GM18873 (cell line): Measurements from ENCODE around the gene SH3D19.
"Not testable (repeated sequence)": the region's sequence is repeated elsewhere in the genome, so short reads cannot be mapped to it uniquely, and the experiment has no call there.

ENCODE experiments used
- ATAC-seq: cut with Tn5 transposase; IDR thresholded peaks from one replicate; pipeline ENCODE4 v1.9.1; 2021; ENCODE audit warnings: mild to moderate bottlenecking, moderate library complexity, moderate number of reproducible peaks; ENCODE audit not compliant: unreplicated experiment, low FRiP score

The SH3D19 gene

GRCh38 chr4:151235373-151235772 is 90.0 kb downstream of the SH3D19 start:
- not testable (repeated sequence) for ATAC-seq

GRCh38 chr4:151233600-151233999 is 91.8 kb downstream of the SH3D19 start:
- ATAC-seq, result no peak

GRCh38 chr4:151231915-151232595 is 93.3 kb downstream of the SH3D19 start:
- ATAC-seq, result no peak

- no peak for ATAC-seq
Observed at GRCh38 chr4:151228189-151229119, 97.0 kb downstream of the SH3D19 start.

GRCh38 chr4:151227731-151228130 is 97.7 kb downstream of the SH3D19 start:
- ATAC-seq, result no peak

- no peak for ATAC-seq
Observed at GRCh38 chr4:151227172-151227571, 98.2 kb downstream of the SH3D19 start.

GRCh38 chr4:151226004-151226932 is 99.1 kb downstream of the SH3D19 start:
- ATAC-seq, result no peak

GRCh38 chr4:151223465-151223864 is 101.9 kb downstream of the SH3D19 start:
- ATAC-seq, result no peak

- no peak for ATAC-seq
Observed at GRCh38 chr4:151219948-151220347, 105.5 kb downstream of the SH3D19 start.

GRCh38 chr4:151219091-151219490 is 106.3 kb downstream of the SH3D19 start:
- no peak for ATAC-seq

- ATAC-seq, result no peak
Observed at GRCh38 chr4:151218343-151218742, 107.1 kb downstream of the SH3D19 start.

GRCh38 chr4:151217326-151217725 is 108.1 kb downstream of the SH3D19 start:
- ATAC-seq, result no peak

- ATAC-seq, result no peak
Observed at GRCh38 chr4:151215295-151215694, 110.1 kb downstream of the SH3D19 start.

- ATAC-seq, result no peak
Observed at GRCh38 chr4:151207868-151208267, 117.5 kb downstream of the SH3D19 start.

- ATAC-seq, result no peak
Observed at GRCh38 chr4:151207186-151207585, 118.2 kb downstream of the SH3D19 start.

- no peak for ATAC-seq
Observed at GRCh38 chr4:151206241-151207005, 119.0 kb downstream of the SH3D19 start.

- no peak for ATAC-seq
Observed at GRCh38 chr4:151205722-151206121, 119.7 kb downstream of the SH3D19 start.

- ATAC-seq, result no peak
Observed at GRCh38 chr4:151204925-151205524, 120.4 kb downstream of the SH3D19 start.

GRCh38 chr4:151202851-151203455 is 122.5 kb downstream of the SH3D19 start:
- no peak for ATAC-seq
